Endodermal cell (in vitro differentiated cells): ENCODE data around the gene TMEM33. TPM values are rescaled to one million over a fixed set of nuclear protein-coding genes. Genes with fewer than 3 reads are reported as not detected.

Source experiments
- DNase-seq: peaks from one replicate; pipeline ENCODE4 v3.0.0-alpha.2; 2017
- H3K27ac ChIP-seq: 2 replicates; pipeline ENCODE4 v1.5.1; 2013; ENCODE audit warnings: mild to moderate bottlenecking, low read depth, low read length, moderate library complexity
- H3K27me3 ChIP-seq: 2 replicates; pipeline ENCODE4 v1.6.1; 2013; ENCODE audit warnings: mild to moderate bottlenecking, low read length, moderate library complexity; ENCODE audit not compliant: insufficient read depth, control insufficient read depth, poor library complexity, severe bottlenecking
- H3K36me3 ChIP-seq: 2 replicates; pipeline ENCODE4 v1.7.0; 2013; ENCODE audit warnings: mild to moderate bottlenecking, low read length, moderate library complexity; ENCODE audit not compliant: control insufficient read depth, insufficient read depth
- H3K4me1 ChIP-seq: one replicate; pipeline ENCODE4 v1.7.0; 2013; ENCODE audit warnings: low read length; ENCODE audit not compliant: control insufficient read depth, insufficient read depth
- H3K4me3 ChIP-seq: 2 replicates; pipeline ENCODE4 v1.5.1; 2013; ENCODE audit warnings: mild to moderate bottlenecking, low read length, moderate library complexity
- H3K9ac ChIP-seq: 2 replicates; pipeline ENCODE4 v1.6.1; 2013; ENCODE audit warnings: mild to moderate bottlenecking, low read length, moderate library complexity; ENCODE audit not compliant: poor library complexity, severe bottlenecking; ENCODE audit errors: extremely low read depth
- H3K9me3 ChIP-seq: 2 replicates; pipeline ENCODE4 v1.6.1; 2013; ENCODE audit warnings: mild to moderate bottlenecking, low read length, moderate library complexity; ENCODE audit not compliant: control insufficient read depth
- H3K27ac Mint-ChIP-seq: 2 replicates; pipeline ENCODE4 v1.8.0; 2020; ENCODE audit warnings: mixed read lengths
- H3K27me3 Mint-ChIP-seq: 2 replicates; pipeline ENCODE4 v1.8.0; 2021; ENCODE audit warnings: mild to moderate bottlenecking, mixed read lengths; ENCODE audit not compliant: insufficient read depth
- H3K36me3 Mint-ChIP-seq: 2 replicates; pipeline ENCODE4 v1.8.0; 2020; ENCODE audit warnings: low read depth, mixed read lengths
- H3K4me1 Mint-ChIP-seq: 2 replicates; pipeline ENCODE4 v1.8.0; 2020; ENCODE audit warnings: mixed read lengths
- H3K4me3 Mint-ChIP-seq: 2 replicates; pipeline ENCODE4 v1.8.0; 2020; ENCODE audit warnings: mild to moderate bottlenecking, moderate library complexity, mixed read lengths
- H3K9me3 Mint-ChIP-seq: 2 replicates; pipeline ENCODE4 v1.8.0; 2020; ENCODE audit warnings: mild to moderate bottlenecking, mixed read lengths
- WGBS, 2 experiments: methylation state at CpG; one replicate each; pipeline versions ENCODE4 v1.1.5 to v1.1.7; 2013; ENCODE audit warnings: missing lambda C conversion rate in 2 of 2, mixed read lengths in 1 of 2; ENCODE audit not compliant: insufficient coverage in 1 of 2, insufficient read length in 1 of 2; 5-methylcytosine and 5-hydroxymethylcytosine counted together
- long read RNA-seq, 4 experiments: library from polyadenylated mRNA in 2 of 4; library from RNA in 1 of 4; library from capped mRNA in 1 of 4; stranded (forward) in 3 of 4; unstranded in 1 of 4; transcript quantifications; one replicate each; pipeline ENCODE4 v2.0.0, GENCODE V29; 2020 to 2021; ENCODE audit warnings: inconsistent platforms in 1 of 4
- polyA plus RNA-seq, 2 experiments: library from polyadenylated mRNA; stranded (reverse); fragments of 50-300 nt; gene quantifications; one replicate each; pipeline ENCODE4 v1.2.3, GENCODE V29; 2013
- total RNA-seq, 2 donors: library from RNA; stranded (reverse); fragmentation: NEBNext Ultra II Directional in 1 of 2; extraction: Animal tissue kit (Norgen Biotek cat#: 25700) in 1 of 2; gene quantifications; 2 replicates in 1 of 2; 3 replicates in 1 of 2; pipeline ENCODE4 v1.2.1, GENCODE V29; 2021
- TF ChIP-seq, protein P1 (sequence below): fragments of 200-600 bp; sonication (generic); conservative IDR thresholded peaks from 2 replicates; pipeline ENCODE4 v1.5.0; 2021; ENCODE audit warnings: antibody characterized with exemption, mild to moderate bottlenecking

TMEM33 gene, protein sequence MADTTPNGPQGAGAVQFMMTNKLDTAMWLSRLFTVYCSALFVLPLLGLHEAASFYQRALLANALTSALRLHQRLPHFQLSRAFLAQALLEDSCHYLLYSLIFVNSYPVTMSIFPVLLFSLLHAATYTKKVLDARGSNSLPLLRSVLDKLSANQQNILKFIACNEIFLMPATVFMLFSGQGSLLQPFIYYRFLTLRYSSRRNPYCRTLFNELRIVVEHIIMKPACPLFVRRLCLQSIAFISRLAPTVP
- 10 to 100 TPM; 80.0 to 84.1 TPM for total RNA-seq
- 46.6 TPM for polyA plus RNA-seq (2013, experiment 1 of 2)
- polyA plus RNA-seq (2013, experiment 2 of 2), result 46.2 TPM
- long read RNA-seq, experiment 1, full-length matches to known transcripts, result 5 of 19 reads
- long read RNA-seq, experiment 1, partial matches to known transcripts, result 2 of 19 reads
- long read RNA-seq, experiment 1, other reads (novel, unspliced or antisense), result 12 of 19 reads
- long read RNA-seq, experiment 2, full-length matches to known transcripts, result 37 of 49 reads
- long read RNA-seq, experiment 2, partial matches to known transcripts, result 3 of 49 reads
- long read RNA-seq, experiment 2, other reads (novel, unspliced or antisense), result 9 of 49 reads
- long read RNA-seq, experiment 3, full-length matches to known transcripts, result 78 of 90 reads
- long read RNA-seq, experiment 3, partial matches to known transcripts, result 1 of 90 reads
- long read RNA-seq, experiment 3, other reads (novel, unspliced or antisense), result 11 of 90 reads
- long read RNA-seq, experiment 4, full-length matches to known transcripts, result 41 of 46 reads
- long read RNA-seq, experiment 4, partial matches to known transcripts, result 1 of 46 reads
- long read RNA-seq, experiment 4, other reads (novel, unspliced or antisense), result 4 of 46 reads

DNA sequence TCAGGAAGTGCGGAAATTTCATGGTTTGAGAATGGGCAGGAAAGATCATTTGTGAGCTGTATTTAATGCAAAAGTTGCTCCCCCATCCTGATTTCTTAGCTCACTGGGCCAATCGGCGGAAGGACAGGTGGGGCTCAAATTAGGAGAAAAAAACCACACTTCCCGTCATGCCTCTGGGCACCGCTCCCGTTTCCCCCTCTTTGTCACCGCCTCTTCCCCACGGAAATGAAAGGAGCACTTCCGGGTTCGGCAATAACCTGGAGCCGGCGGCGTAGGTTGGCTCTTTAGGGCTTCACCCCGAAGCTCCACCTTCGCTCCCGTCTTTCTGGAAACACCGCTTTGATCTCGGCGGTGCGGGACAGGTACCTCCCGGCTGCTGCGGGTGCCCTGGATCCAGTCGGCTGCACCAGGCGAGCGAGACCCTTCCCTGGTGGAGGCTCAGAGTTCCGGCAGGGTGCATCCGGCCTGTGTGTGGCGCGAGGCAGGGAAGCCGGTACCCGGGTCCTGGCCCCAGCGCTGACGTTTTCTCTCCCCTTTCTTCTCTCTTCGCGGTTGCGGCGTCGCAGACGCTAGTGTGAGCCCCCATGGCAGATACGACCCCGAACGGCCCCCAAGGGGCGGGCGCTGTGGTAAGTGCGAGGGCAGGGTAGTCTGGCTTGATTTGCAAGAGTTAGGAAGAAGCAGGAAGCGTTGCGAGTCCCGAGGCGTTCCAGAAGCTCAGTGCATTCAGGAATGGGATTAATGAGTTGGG, at the start of gene TMEM33:
TMEM33 (plus strand) TSS at position 529 of the 751 bp plus-strand sequence; CDS start at position 585, 56 bp downstream.
- H3K4me1 ChIP-seq, result no peaks in the 10 kb centered on the region
- peaks cover 19% of the 10 kb centered on the region for H3K4me1 Mint-ChIP-seq
- peak within 1 kb of the TSS; percentile 97 for H3K27ac Mint-ChIP-seq
- no peaks in the 10 kb centered on the region for H3K9me3 ChIP-seq
- no peaks in the 10 kb centered on the region for H3K9me3 Mint-ChIP-seq
- H3K36me3 Mint-ChIP-seq, result peaks cover 27% of the 10 kb centered on the region
- H3K4me3 Mint-ChIP-seq, result peak within 1 kb of the TSS; percentile 97
- 2 to 8% methylated on average over 13 to 49 of the region's 49 CpGs for whole genome bisulfite sequencing, 2 experiments
- H3K27ac ChIP-seq, result peak within 1 kb of the TSS; percentile 73
- peaks cover 15% of the 10 kb centered on the region for H3K27me3 Mint-ChIP-seq
- peaks cover 19% of the 10 kb centered on the region for H3K36me3 ChIP-seq
- peak within 1 kb of the TSS; percentile 73 for H3K9ac ChIP-seq
- DNase-seq, result peak; percentile 95
- TF ChIP-seq, protein P1, sequence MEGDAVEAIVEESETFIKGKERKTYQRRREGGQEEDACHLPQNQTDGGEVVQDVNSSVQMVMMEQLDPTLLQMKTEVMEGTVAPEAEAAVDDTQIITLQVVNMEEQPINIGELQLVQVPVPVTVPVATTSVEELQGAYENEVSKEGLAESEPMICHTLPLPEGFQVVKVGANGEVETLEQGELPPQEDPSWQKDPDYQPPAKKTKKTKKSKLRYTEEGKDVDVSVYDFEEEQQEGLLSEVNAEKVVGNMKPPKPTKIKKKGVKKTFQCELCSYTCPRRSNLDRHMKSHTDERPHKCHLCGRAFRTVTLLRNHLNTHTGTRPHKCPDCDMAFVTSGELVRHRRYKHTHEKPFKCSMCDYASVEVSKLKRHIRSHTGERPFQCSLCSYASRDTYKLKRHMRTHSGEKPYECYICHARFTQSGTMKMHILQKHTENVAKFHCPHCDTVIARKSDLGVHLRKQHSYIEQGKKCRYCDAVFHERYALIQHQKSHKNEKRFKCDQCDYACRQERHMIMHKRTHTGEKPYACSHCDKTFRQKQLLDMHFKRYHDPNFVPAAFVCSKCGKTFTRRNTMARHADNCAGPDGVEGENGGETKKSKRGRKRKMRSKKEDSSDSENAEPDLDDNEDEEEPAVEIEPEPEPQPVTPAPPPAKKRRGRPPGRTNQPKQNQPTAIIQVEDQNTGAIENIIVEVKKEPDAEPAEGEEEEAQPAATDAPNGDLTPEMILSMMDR, result peak; percentile 49
- peak within 1 kb of the TSS; percentile 95 for H3K4me3 ChIP-seq
- H3K27me3 ChIP-seq, result peaks cover 10% of the 10 kb centered on the region

DNA sequence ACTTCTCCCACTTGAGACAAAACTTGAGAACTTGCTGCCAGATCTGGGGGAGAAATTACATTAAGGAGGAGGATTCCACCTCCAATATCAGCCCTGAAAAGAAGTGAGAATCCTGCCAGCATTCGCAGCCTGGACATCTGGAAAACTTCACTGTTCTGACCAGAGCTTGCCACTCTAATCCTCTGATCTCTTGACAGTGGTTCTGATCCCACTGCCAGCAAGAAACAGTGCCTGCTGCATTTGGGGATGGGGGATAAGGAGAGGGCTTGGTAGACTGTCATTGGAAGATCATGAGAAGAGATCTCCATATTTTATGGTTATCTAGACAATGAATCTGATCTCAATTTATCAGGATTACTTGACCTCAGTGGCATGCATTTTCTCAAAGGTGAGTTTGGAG, 49.8 kb upstream of the TMEM33 start:
- Histone ChIP-seq H3K9ac (no peak overlapping the region), H3K4me3 (no peak overlapping the region), H3K27ac (no peak overlapping the region), H3K9me3 (no peaks in the 10 kb centered on the region), H3K4me1 (peaks cover under 1% of the 10 kb centered on the region), H3K36me3 (no peaks in the 10 kb centered on the region), H3K27me3 (peaks cover 93% of the 10 kb centered on the region)
- DNase-seq, result no peak
- 88 to 100% methylated on average over 1 of the region's 1 CpG for WGBS, 2 experiments
- peaks cover 7% of the 10 kb centered on the region for H3K4me1 Mint-ChIP-seq
- H3K27ac Mint-ChIP-seq, result no peak overlapping the region
- H3K9me3 Mint-ChIP-seq, result no peaks in the 10 kb centered on the region
- TF ChIP-seq, protein P1, result no peak
- no peaks in the 10 kb centered on the region for H3K36me3 Mint-ChIP-seq
- no peak overlapping the region for H3K4me3 Mint-ChIP-seq
- H3K27me3 Mint-ChIP-seq, result peaks cover 91% of the 10 kb centered on the region

DNA sequence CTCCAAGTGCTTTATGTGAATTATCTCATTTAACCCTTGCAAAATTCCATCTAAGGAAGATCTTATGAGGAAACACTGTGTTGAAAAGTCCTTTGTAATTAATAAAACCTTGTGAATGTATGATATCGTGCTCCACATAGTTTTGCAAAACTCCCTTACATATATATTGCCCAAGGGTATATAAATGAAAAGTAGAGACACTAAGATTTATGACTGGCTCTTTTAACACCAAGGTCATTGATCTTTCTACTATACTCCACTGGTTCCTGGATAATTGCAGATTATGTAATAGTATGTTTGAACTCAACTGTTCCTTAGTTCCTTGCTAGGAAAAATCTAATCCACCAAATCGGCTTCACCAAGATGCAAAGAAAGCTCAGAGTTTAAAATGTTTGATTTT, 48.0 kb upstream of the TMEM33 start:
- no peaks in the 10 kb centered on the region for H3K9me3 Mint-ChIP-seq
- H3K36me3 Mint-ChIP-seq, result no peaks in the 10 kb centered on the region
- H3K9ac ChIP-seq, result no peak overlapping the region
- WGBS, 2 experiments, result 67 to 70% methylated on average over 1 of the region's 2 CpGs
- H3K4me3 Mint-ChIP-seq, result no peak overlapping the region
- no peak overlapping the region for H3K4me3 ChIP-seq
- no peak overlapping the region for H3K27ac ChIP-seq
- no peaks in the 10 kb centered on the region for H3K4me1 ChIP-seq
- TF ChIP-seq, protein P1, result no peak
- no peak overlapping the region for H3K27ac Mint-ChIP-seq
- H3K9me3 ChIP-seq, result no peaks in the 10 kb centered on the region
- no peaks in the 10 kb centered on the region for H3K36me3 ChIP-seq
- H3K27me3 ChIP-seq, result peaks cover 83% of the 10 kb centered on the region
- H3K4me1 Mint-ChIP-seq, result no peaks in the 10 kb centered on the region
- no peak for DNase-seq
- H3K27me3 Mint-ChIP-seq, result peaks cover 85% of the 10 kb centered on the region
